Subcutaneous adipose tissue (tissue), 4 donors: ENCODE data around the gene MIF4GD. TPM values are rescaled to one million over a fixed set of nuclear protein-coding genes. Genes with fewer than 3 reads are reported as not detected.

ENCODE experiments used
- CTCF ChIP-seq: fragments of 450-650 bp; IDR thresholded peaks from one replicate; pipeline ENCODE4 v1.5.1; 2016; ENCODE audit warnings: low read depth, mild to moderate bottlenecking, control low read depth, antibody characterized with exemption, moderate library complexity
- total RNA-seq, 4 donors: library from RNA; depleted of rRNA; stranded (reverse); fragments of >200 nt; gene quantifications; one replicate each; pipeline ENCODE4 v1.1.0, GENCODE V29; 2016

The MIF4GD gene
- total RNA-seq, 4 donors from 2014 or later = 14.3 to 44.2 (median 31.1) TPM

- no peak for TF ChIP-seq CTCF
Measured at GRCh38 chr17:75245011-75245410, 26.0 kb downstream of the MIF4GD start.

DNA sequence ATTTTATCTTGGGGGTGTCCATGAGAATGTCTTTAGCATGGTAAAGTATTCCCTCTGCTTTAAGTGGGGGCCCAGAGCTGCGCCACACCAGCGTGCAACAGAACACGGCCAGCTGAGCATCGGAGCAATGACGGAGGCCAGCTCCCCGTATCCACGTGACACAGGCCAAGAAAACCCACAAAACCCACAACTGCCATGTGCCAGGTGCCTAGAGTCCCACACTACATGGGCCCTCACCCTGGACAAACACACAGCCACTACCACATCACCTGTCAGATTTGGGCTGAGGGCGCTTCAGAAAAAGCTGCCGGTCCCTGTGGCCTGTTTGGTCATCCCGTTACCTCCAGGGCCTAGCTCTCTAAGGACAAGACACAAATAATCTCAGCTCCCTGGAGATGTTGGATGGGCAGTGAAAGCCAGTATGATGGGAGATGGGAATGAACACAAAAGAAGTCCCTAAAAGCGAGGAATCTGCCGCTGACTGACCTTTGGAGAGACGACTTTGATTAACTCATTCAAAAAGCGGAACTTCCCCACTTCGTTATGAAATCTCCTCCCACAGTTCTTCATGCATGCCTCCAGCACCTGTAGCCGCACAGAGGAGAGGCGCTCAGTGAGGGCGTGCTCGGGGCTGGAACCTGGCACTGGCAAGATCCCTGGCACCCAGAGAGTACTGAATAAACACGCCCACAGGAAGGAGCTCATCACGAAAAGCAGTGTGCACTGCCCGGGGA is 26.7 kb downstream of the MIF4GD start:
- no peak for TF ChIP-seq CTCF

- no peak for TF ChIP-seq CTCF
Measured at GRCh38 chr17:75242461-75243042, 28.5 kb downstream of the MIF4GD start.

- no peak for TF ChIP-seq CTCF
Measured at GRCh38 chr17:75241996-75242460, 29.0 kb downstream of the MIF4GD start.

- no peak for TF ChIP-seq CTCF
Measured at GRCh38 chr17:75241502-75241901, 29.5 kb downstream of the MIF4GD start.

DNA sequence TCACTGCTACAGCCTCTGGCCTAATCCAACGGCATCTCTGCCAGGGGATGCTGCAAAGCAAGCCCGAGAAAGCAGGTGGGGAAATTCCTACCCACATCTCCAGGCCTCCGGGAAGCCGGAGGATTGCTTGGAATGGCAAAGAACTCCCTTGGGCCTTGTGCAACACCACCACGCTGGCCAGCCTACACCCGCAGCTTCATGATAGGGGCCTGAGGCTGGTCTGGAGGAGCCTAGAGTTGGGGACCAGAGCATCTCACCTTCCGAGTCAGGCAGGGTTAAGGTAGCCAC is 29.9 kb downstream of the MIF4GD start:
- TF ChIP-seq CTCF = no peak

GRCh38 chr17:75240394-75241142 is 30.5 kb downstream of the MIF4GD start:
- no peak for TF ChIP-seq CTCF
